SU-DHL-6 (cell line): Measurements from ENCODE around the gene ZNF768.

Experiments
- H2AFZ ChIP-seq: fragments of 200-600 bp; sonication (generic); 2 replicates; pipeline ENCODE4 v1.6.1; 2014; ENCODE audit warnings: low read depth, mild to moderate bottlenecking, moderate library complexity, mixed read lengths, antibody characterized with exemption, low read length; ENCODE audit not compliant: severe bottlenecking
- H3F3A ChIP-seq: fragments of 200-600 bp; shearing (Covaris generic); 2 replicates; pipeline ENCODE4 v1.6.0; 2016; ENCODE audit warnings: antibody characterized with exemption, mild to moderate bottlenecking; ENCODE audit not compliant: insufficient read depth
- H3K27ac ChIP-seq: fragments of 200-600 bp; sonication (generic); 2 replicates; pipeline ENCODE4 v1.5.1; 2016; ENCODE audit warnings: low read depth, mild to moderate bottlenecking, low read length, moderate library complexity, mixed read lengths
- H3K27me3 ChIP-seq: fragments of 200-600 bp; sonication (generic), shearing (Covaris generic); 2 replicates; pipeline ENCODE4 v1.6.0; 2014; ENCODE audit warnings: mild to moderate bottlenecking, low read length
- H3K36me3 ChIP-seq: fragments of 200-600 bp; sonication (generic); 2 replicates; pipeline ENCODE4 v1.6.1; 2014; ENCODE audit warnings: mild to moderate bottlenecking, low read length, mixed read lengths
- H3K4me2 ChIP-seq: fragments of 300-600, 200-600 bp; shearing (Covaris generic), sonication (generic); 2 replicates; pipeline ENCODE4 v1.6.0; 2014; ENCODE audit warnings: low read length, low read depth, mild to moderate bottlenecking; ENCODE audit not compliant: poor library complexity, severe bottlenecking
- H3K4me3 ChIP-seq: fragments of 200-600 bp; sonication (generic); 2 replicates; pipeline ENCODE4 v1.5.1; 2014; ENCODE audit warnings: antibody characterized with exemption, low read length, mild to moderate bottlenecking, mixed read lengths; ENCODE audit not compliant: insufficient read depth, poor library complexity, severe bottlenecking
- H3K79me2 ChIP-seq: fragments of 200-600 bp; sonication (generic); 2 replicates; pipeline ENCODE4 v1.6.1; 2014; ENCODE audit warnings: mild to moderate bottlenecking, low read length, moderate library complexity; ENCODE audit not compliant: insufficient read depth
- H3K9ac ChIP-seq: fragments of 200-600 bp; sonication (generic); 2 replicates; pipeline ENCODE4 v1.7.0; 2014; ENCODE audit warnings: mild to moderate bottlenecking, low read length
- H3K9me2 ChIP-seq: fragments of 200-600 bp; sonication (generic); replicated peaks from 2 replicates; pipeline ENCODE4 v1.6.1; 2014; ENCODE audit warnings: low read length; ENCODE audit not compliant: insufficient read depth
- H3K9me3 ChIP-seq: fragments of 200-600 bp; sonication (generic); 2 replicates; pipeline ENCODE4 v1.6.1; 2014; ENCODE audit warnings: low read length, mixed read lengths; ENCODE audit not compliant: insufficient read depth
- H4K20me1 ChIP-seq: fragments of 200-600 bp; sonication (generic); 2 replicates; pipeline ENCODE4 v1.6.1; 2014; ENCODE audit warnings: low read depth, mild to moderate bottlenecking, antibody characterized with exemption, low read length, moderate library complexity, mixed read lengths
- EZH2phosphoT487 ChIP-seq: fragments of 200-600 bp; sonication (generic), shearing (Covaris generic); conservative IDR thresholded peaks from 2 replicates; pipeline ENCODE4 v1.6.1; 2018; ENCODE audit warnings: mild to moderate bottlenecking, antibody characterized with exemption, low read length, moderate library complexity, mixed read lengths
- TF ChIP-seq, protein P1 (sequence below): fragments of 200-600 bp; sonication (generic); IDR thresholded peaks from one replicate; pipeline ENCODE4 v1.5.1; 2017; ENCODE audit warnings: antibody characterized with exemption, mild to moderate bottlenecking, low read length, moderate library complexity; ENCODE audit not compliant: insufficient read depth, poor library complexity, severe bottlenecking

Gene ZNF768

DNA sequence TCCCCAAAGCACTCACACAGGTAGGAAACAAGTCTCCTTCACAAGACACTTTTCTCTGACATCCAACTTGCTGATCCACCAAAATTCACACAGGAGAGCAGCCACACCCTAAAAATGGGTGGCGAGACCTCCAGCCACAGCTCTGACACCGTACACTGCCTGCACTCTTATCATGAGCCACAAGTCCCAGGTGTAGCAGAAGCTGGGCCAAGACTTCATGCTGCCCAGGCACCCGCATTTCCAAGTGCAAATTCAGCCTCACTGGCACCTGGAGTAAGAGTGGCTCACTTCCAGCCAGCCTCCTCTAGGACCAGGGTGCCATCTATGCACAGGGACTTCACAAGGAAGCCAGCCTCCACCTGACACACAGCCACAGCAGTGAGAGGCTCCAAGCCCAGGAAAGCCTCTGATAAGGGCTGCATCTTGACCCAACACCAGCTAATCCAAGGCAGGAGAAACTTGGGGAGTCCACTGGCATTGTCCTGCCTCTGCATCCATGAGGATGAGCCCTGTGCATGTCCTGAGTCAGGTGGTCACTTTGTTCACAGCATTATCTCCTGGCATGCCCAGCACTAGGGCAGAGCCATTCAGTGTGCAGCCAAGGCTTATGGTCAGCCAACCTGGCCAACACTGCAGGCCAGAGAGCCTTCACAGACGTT, 2.6 kb upstream of the ZNF768 start:
- H3K9ac ChIP-seq = no peak overlapping the region
- H3K9me3 ChIP-seq = no peaks in the 10 kb centered on the region
- peak overlapping the region; percentile 5; the same call in 1 of the 2 replicates for H3K27ac ChIP-seq
- H3K4me2 ChIP-seq = no peak overlapping the region
- H3K36me3 ChIP-seq = no peaks in the 10 kb centered on the region
- H3K4me3 ChIP-seq = no peak overlapping the region
- no peaks in the 10 kb centered on the region for H3K79me2 ChIP-seq
- H2AFZ ChIP-seq = no peak overlapping the region
- TF ChIP-seq, protein P1, sequence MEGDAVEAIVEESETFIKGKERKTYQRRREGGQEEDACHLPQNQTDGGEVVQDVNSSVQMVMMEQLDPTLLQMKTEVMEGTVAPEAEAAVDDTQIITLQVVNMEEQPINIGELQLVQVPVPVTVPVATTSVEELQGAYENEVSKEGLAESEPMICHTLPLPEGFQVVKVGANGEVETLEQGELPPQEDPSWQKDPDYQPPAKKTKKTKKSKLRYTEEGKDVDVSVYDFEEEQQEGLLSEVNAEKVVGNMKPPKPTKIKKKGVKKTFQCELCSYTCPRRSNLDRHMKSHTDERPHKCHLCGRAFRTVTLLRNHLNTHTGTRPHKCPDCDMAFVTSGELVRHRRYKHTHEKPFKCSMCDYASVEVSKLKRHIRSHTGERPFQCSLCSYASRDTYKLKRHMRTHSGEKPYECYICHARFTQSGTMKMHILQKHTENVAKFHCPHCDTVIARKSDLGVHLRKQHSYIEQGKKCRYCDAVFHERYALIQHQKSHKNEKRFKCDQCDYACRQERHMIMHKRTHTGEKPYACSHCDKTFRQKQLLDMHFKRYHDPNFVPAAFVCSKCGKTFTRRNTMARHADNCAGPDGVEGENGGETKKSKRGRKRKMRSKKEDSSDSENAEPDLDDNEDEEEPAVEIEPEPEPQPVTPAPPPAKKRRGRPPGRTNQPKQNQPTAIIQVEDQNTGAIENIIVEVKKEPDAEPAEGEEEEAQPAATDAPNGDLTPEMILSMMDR = no peak
- no peak for TF ChIP-seq EZH2phosphoT487
- no peaks in the 10 kb centered on the region for H3K9me2 ChIP-seq
- H3K27me3 ChIP-seq = no peaks in the 10 kb centered on the region
- peaks cover 16% of the 10 kb centered on the region for H3F3A ChIP-seq
- H4K20me1 ChIP-seq = no peaks in the 10 kb centered on the region

DNA sequence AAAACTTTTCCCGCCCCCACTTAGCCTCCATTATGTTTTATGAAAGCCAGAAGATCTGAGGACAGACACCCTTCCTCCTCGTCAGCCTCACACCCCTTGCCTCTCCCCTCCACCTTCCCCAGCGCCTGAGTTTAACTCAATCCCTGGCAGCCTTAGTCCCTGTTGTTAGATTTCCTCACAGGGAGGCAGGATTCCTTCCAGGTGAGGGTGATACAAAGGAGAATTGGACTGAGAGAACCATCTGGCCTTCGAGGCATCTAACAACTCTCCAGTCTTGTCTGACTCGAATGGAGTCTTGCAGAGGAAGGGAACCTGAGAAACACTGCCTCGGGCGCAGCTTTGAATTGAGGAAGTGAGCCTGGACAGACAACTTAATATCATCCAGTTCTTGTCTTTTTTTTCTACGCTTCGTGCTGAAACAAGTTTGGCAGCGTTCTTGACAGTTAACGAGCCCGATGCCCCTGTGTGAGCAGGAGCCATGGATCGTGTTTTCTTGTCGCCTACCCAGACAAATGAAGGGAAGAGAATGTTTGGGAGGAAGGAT, 1.3 kb upstream of the ZNF768 start:
- Histone ChIP-seq H3K9me2 (no peaks in the 10 kb centered on the region), H3K79me2 (no peaks in the 10 kb centered on the region), H3F3A (peaks cover 25% of the 10 kb centered on the region), H3K36me3 (no peaks in the 10 kb centered on the region), H3K4me2 (peak overlapping the region; percentile 96), H2AFZ (no peak overlapping the region), H3K9me3 (no peaks in the 10 kb centered on the region), H3K9ac (peak overlapping the region; percentile 67), H4K20me1 (no peaks in the 10 kb centered on the region), H3K27ac (peak overlapping the region; percentile 94), H3K4me3 (peak overlapping the region; percentile 52), H3K27me3 (no peaks in the 10 kb centered on the region)
- TF ChIP-seq, protein P1 = no peak
- no peak for TF ChIP-seq EZH2phosphoT487

DNA sequence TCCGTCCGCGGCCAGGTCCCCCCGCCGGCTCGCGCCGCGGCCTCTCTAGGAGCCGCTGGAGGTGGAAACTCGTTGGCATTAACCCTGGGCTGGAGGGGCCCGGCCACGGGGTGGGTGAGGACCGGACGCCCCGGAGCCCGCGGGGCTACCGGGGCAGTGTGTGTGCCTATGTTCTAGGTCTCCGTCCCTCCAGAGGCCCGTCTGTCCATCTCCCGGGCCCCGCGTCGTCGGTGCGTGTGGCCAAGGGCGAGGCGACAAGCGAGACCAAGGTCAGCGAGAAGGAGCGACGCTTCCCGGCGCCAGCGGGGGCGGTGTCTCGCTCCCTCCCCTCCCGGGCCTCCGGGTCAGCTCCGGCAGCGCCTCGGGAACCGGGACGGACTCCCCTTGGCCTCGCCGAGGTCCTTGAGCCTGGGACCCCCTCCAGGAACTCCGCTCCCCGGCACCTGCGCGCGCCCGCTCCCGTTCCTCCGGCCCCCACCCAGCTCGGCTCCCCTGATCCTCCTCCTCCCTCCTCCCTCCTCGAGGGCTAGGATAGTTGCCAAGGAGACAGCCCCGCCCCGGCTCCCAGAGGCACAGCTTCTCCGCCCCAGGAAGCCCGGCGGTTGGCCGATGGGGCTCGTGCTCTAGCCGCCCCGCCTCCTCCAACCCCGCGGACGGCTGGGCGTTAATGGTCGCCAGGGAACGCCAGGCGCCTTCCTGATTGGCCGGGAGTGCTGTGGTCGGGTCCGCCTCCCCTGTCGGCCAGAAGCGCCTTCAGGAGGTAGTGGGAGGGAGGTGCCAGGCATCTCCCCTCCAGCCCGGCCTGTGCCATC, 663 bp upstream of the ZNF768 start:
- Histone ChIP-seq H4K20me1 (no peaks in the 10 kb centered on the region), H3K4me2 (peak overlapping the region; percentile 96), H3K36me3 (no peaks in the 10 kb centered on the region), H3K27me3 (no peaks in the 10 kb centered on the region), H2AFZ (peak overlapping the region; percentile 83), H3K9me3 (no peaks in the 10 kb centered on the region), H3K27ac (peak overlapping the region; percentile 94), H3K9ac (peak overlapping the region; percentile 78), H3K9me2 (no peaks in the 10 kb centered on the region), H3F3A (peaks cover 31% of the 10 kb centered on the region), H3K79me2 (no peaks in the 10 kb centered on the region), H3K4me3 (peak overlapping the region; percentile 92)
- TF ChIP-seq EZH2phosphoT487 = no peak
- TF ChIP-seq, protein P1 = no peak
